HG03571 (cell line): ENCODE measurements around the gene TCP10L.
"Not testable (repeated sequence)": the region's sequence is repeated elsewhere in the genome, so short reads cannot be mapped to it uniquely, and the experiment has no call there.

ENCODE experiments used
- ATAC-seq: cut with Tn5 transposase; IDR thresholded peaks from one replicate; pipeline ENCODE4 v1.9.1; 2021; ENCODE audit not compliant: unreplicated experiment

TCP10L gene

GRCh38 chr21:32585042-32585710 lies at the start of gene TCP10L:
Gene TCP10L, minus strand, starts transcription at chr21:32585523. Its CDS starts 1,219 bp downstream, at chr21:32584304.
- ATAC-seq, result no peak

GRCh38 chr21:32626621-32627196 lies 41.4 kb upstream of the TCP10L start:
- no peak for ATAC-seq

- not testable (repeated sequence) for ATAC-seq
Observed at GRCh38 chr21:32618218-32618617, 32.9 kb upstream of the TCP10L start.

- ATAC-seq, result no peak
Observed at GRCh38 chr21:32613436-32614043, 28.2 kb upstream of the TCP10L start.

GRCh38 chr21:32612999-32613337 lies 27.6 kb upstream of the TCP10L start:
- ATAC-seq, result peak; percentile 8

GRCh38 chr21:32612075-32612998 lies 27.0 kb upstream of the TCP10L start, which contains the start of gene CFAP298:
Gene CFAP298, minus strand, starts transcription at chr21:32612377. Its CDS starts 134 bp downstream, at chr21:32612243.
- ATAC-seq, result peak; percentile 94

GRCh38 chr21:32611471-32611997 lies 26.2 kb upstream of the TCP10L start:
- no peak for ATAC-seq

- not testable (repeated sequence) for ATAC-seq
Observed at GRCh38 chr21:32610940-32611339, 25.6 kb upstream of the TCP10L start.

GRCh38 chr21:32608851-32609250 lies 23.5 kb upstream of the TCP10L start:
- ATAC-seq, result no peak

- no peak for ATAC-seq
Observed at GRCh38 chr21:32605469-32605868, 20.1 kb upstream of the TCP10L start.

- no peak for ATAC-seq
Observed at GRCh38 chr21:32604464-32604863, 19.1 kb upstream of the TCP10L start.

- ATAC-seq, result no peak
Observed at GRCh38 chr21:32603131-32603530, 17.8 kb upstream of the TCP10L start.

- no peak for ATAC-seq
Observed at GRCh38 chr21:32602099-32602498, 16.8 kb upstream of the TCP10L start.

GRCh38 chr21:32599526-32599925 lies 14.2 kb upstream of the TCP10L start:
- ATAC-seq, result no peak

- ATAC-seq, result no peak
Observed at GRCh38 chr21:32599091-32599490, 13.8 kb upstream of the TCP10L start.

GRCh38 chr21:32597205-32597604 lies 11.9 kb upstream of the TCP10L start:
- no peak for ATAC-seq

- no peak for ATAC-seq
Observed at GRCh38 chr21:32595431-32595830, 10.1 kb upstream of the TCP10L start.

GRCh38 chr21:32593690-32594089 lies 8.4 kb upstream of the TCP10L start:
- ATAC-seq, result no peak

- no peak for ATAC-seq
Observed at GRCh38 chr21:32592929-32593502, 7.7 kb upstream of the TCP10L start.

- ATAC-seq, result no peak
Observed at GRCh38 chr21:32590130-32590529, 4.8 kb upstream of the TCP10L start.

GRCh38 chr21:32587651-32588050 lies 2.3 kb upstream of the TCP10L start:
- ATAC-seq, result no peak
